ENCODE data around the gene USH1C. TPM values are rescaled to one million over a fixed set of nuclear protein-coding genes. Genes with fewer than 3 reads are reported as not detected.

The USH1C gene
- total RNA-seq, 1 experiment from 2014 or later, result 17.5 TPM

GRCh38 chr11:17460406-17460805, 83.8 kb downstream of the USH1C start:
- DNase-seq, result no peak
- Mint-ChIP-seq H3K9me3 (ENCODE audit: low read depth, unreplicated experiment) (no peaks in the 10 kb centered on the region), H3K4me3 (ENCODE audit: low read depth, unreplicated experiment) (no peak overlapping the region), H3K36me3 (ENCODE audit: insufficient read depth, unreplicated experiment) (no peaks in the 10 kb centered on the region), H3K4me1 (ENCODE audit: low read depth, unreplicated experiment) (no peaks in the 10 kb centered on the region), H3K27me3 (ENCODE audit: unreplicated experiment) (peaks cover 76% of the 10 kb centered on the region), H3K27ac (ENCODE audit: unreplicated experiment) (no peak overlapping the region)
- BruUV-seq (replicated peaks), result no TSS peak
- CTCF ChIA-PET, result no interaction called here
- TF ChIP-seq, protein P1, sequence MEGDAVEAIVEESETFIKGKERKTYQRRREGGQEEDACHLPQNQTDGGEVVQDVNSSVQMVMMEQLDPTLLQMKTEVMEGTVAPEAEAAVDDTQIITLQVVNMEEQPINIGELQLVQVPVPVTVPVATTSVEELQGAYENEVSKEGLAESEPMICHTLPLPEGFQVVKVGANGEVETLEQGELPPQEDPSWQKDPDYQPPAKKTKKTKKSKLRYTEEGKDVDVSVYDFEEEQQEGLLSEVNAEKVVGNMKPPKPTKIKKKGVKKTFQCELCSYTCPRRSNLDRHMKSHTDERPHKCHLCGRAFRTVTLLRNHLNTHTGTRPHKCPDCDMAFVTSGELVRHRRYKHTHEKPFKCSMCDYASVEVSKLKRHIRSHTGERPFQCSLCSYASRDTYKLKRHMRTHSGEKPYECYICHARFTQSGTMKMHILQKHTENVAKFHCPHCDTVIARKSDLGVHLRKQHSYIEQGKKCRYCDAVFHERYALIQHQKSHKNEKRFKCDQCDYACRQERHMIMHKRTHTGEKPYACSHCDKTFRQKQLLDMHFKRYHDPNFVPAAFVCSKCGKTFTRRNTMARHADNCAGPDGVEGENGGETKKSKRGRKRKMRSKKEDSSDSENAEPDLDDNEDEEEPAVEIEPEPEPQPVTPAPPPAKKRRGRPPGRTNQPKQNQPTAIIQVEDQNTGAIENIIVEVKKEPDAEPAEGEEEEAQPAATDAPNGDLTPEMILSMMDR (IDR thresholded peaks at IDR 0.05; ENCODE audit: unreplicated experiment), result no peak
- intact Hi-C loops (cut with micrococcal nuclease; ENCODE audit: unreplicated experiment), result no loop called here

DNA sequence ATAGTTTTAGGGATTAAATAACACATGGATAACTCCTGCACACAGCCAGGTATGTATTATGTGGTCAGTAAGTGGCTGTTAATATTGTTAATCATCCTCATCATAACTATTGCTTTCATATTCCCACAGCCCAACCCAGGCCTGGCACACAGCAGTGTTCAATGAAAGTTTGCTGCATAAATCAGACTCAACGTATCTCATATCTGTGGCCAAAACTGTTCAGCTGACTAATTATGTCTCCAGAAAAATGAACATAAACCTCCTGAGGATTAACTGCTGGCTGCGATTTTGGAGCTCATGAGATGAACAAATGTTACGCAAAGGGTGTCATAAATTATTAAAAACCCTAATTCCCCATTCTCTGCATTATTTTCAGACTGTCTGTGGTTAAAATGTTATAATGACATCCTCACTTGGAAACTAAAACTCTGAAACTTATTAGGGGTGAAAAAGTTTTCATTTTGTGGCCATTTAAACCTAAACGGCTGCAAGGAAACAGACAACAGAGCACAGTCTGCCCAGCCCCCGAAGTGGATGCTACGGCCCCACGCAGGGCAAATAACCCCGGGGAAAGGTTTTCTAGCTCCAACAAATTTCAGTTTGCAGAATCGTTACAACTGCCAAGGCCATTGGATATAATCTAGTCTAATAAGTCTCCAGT, 84.8 kb downstream of the USH1C start:
- CTCF ChIA-PET, result no interaction called here
- peaks cover 75% of the 10 kb centered on the region for H3K27me3 Mint-ChIP-seq (ENCODE audit: unreplicated experiment)
- no peaks in the 10 kb centered on the region for H3K4me1 Mint-ChIP-seq (ENCODE audit: low read depth, unreplicated experiment)
- TF ChIP-seq, protein P1 (IDR thresholded peaks at IDR 0.05; ENCODE audit: unreplicated experiment), result no peak
- no peak overlapping the region for H3K4me3 Mint-ChIP-seq (ENCODE audit: low read depth, unreplicated experiment)
- intact Hi-C loops (cut with micrococcal nuclease; ENCODE audit: unreplicated experiment), result no loop called here
- no peak overlapping the region for H3K27ac Mint-ChIP-seq (ENCODE audit: unreplicated experiment)
- no TSS peak for BruUV-seq (replicated peaks)
- H3K36me3 Mint-ChIP-seq (ENCODE audit: insufficient read depth, unreplicated experiment), result no peaks in the 10 kb centered on the region
- no peaks in the 10 kb centered on the region for H3K9me3 Mint-ChIP-seq (ENCODE audit: low read depth, unreplicated experiment)
- DNase-seq, result no peak

DNA sequence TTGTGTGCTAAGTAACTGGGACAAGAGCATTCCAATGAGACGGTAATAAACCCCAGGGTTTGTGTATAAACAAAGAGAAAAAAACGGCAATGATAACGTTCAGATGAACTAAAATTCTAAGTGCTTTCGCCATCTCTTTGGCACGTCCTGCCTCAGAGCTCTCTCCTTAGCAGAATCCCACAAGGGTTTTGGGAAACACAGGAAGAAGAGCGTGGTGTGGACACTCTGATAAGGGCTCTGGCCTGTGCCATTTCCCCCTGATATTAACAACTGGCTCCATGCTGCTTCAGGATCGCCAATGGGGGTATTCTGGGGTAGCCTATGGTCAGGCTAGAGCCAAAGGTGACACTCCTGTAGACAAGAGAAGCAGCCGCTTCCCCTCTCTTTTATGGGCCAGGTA, 85.9 kb downstream of the USH1C start:
- intact Hi-C loops (cut with micrococcal nuclease; ENCODE audit: unreplicated experiment), result no loop called here
- TF ChIP-seq, protein P1 (IDR thresholded peaks at IDR 0.05; ENCODE audit: unreplicated experiment), result no peak
- CTCF ChIA-PET, result no interaction called here
- no TSS peak for BruUV-seq (replicated peaks)
- Mint-ChIP-seq H3K4me1 (ENCODE audit: low read depth, unreplicated experiment) (no peaks in the 10 kb centered on the region), H3K27ac (ENCODE audit: unreplicated experiment) (no peak overlapping the region), H3K9me3 (ENCODE audit: low read depth, unreplicated experiment) (no peaks in the 10 kb centered on the region), H3K36me3 (ENCODE audit: insufficient read depth, unreplicated experiment) (no peaks in the 10 kb centered on the region), H3K27me3 (ENCODE audit: unreplicated experiment) (peaks cover 75% of the 10 kb centered on the region), H3K4me3 (ENCODE audit: low read depth, unreplicated experiment) (no peak overlapping the region)
- no peak for DNase-seq

- H3K4me3 Mint-ChIP-seq (ENCODE audit: low read depth, unreplicated experiment), result no peak overlapping the region
- TF ChIP-seq, protein P1 (IDR thresholded peaks at IDR 0.05; ENCODE audit: unreplicated experiment), result no peak
- no TSS peak for BruUV-seq (replicated peaks)
- no peaks in the 10 kb centered on the region for H3K36me3 Mint-ChIP-seq (ENCODE audit: insufficient read depth, unreplicated experiment)
- H3K27me3 Mint-ChIP-seq (ENCODE audit: unreplicated experiment), result peaks cover 75% of the 10 kb centered on the region
- intact Hi-C loops (cut with micrococcal nuclease; ENCODE audit: unreplicated experiment), result no loop called here
- H3K9me3 Mint-ChIP-seq (ENCODE audit: low read depth, unreplicated experiment), result no peaks in the 10 kb centered on the region
- no peak overlapping the region for H3K27ac Mint-ChIP-seq (ENCODE audit: unreplicated experiment)
- CTCF ChIA-PET, result no interaction called here
- DNase-seq, result no peak
- no peaks in the 10 kb centered on the region for H3K4me1 Mint-ChIP-seq (ENCODE audit: low read depth, unreplicated experiment)
Observed at GRCh38 chr11:17457396-17458173, 86.6 kb downstream of the USH1C start.
